HepG2 (cell line): Measurements from ENCODE around the gene SLC1A2. TPM values are rescaled to one million over a fixed set of nuclear protein-coding genes. Genes with fewer than 3 reads are reported as not detected.

ENCODE experiments used
- ATAC-seq: fragments of 200-7000 bp; cut with Tn5 transposase; 3 replicates; pipeline ENCODE4 v1.9.1; 2020; ENCODE audit warnings: mild to moderate bottlenecking, moderate library complexity
- BruUV-seq: library from RNA; stranded (reverse); fragments of 400-500 nt; replicated peaks from 2 replicates; lab custom pipeline; 2021; lab: Mats Ljungman, UMichigan
- CTCF ChIA-PET: fragments of 300-600 bp; formaldehyde crosslinking; extraction: SDS; loops from one replicate; lab custom pipeline; 2021; ENCODE audit warnings: low total read pairs, inconsistent platforms, low intra/inter-chr PET ratio; lab: Yijun Ruan, JAX
- POLR2A ChIA-PET: fragments of 350-600 bp; sonication (Branson Sonifier 250); formaldehyde crosslinking; loops from one replicate; lab custom pipeline; 2020; ENCODE audit warnings: antibody characterized with exemption, inconsistent platforms; lab: Yijun Ruan, JAX
- DNase-seq: peaks from one replicate; pipeline ENCODE4 v3.0.0-alpha.2; 2015; ENCODE audit warnings: low spot score
- FAIRE-seq: peaks from 3 replicates; lab custom pipeline; 2011; peaks lifted over from hg19 to GRCh38; lab: Jason Lieb, UNC
- H2AFZ ChIP-seq: one replicate; pipeline ENCODE4 v1.6.1; 2011; ENCODE audit warnings: low read length, inconsistent platforms
- H3K27ac ChIP-seq: fragments of 300-600 bp; 3 replicates; pipeline ENCODE4 v1.8.0; 2011; ENCODE audit warnings: mixed run types, mild to moderate bottlenecking, mixed read lengths, low read length, inconsistent platforms; ENCODE audit not compliant: insufficient read depth; ENCODE audit errors: extremely low read length
- H3K27me3 ChIP-seq, 2 experiments: fragments of 200-600 bp in 1 of 2; 2 replicates in 1 of 2; 3 replicates in 1 of 2; pipeline versions ENCODE4 v1.6.0 to v1.8.0; 2011; ENCODE audit warnings: low read length in 2 of 2, mild to moderate bottlenecking in 2 of 2, moderate library complexity in 2 of 2, inconsistent platforms in 1 of 2; ENCODE audit not compliant: insufficient read depth in 2 of 2, control insufficient read depth in 1 of 2
- H3K36me3 ChIP-seq, 2 experiments: fragments of 200-600 bp in 1 of 2; replicated peaks in 1 of 2; 2 replicates in 1 of 2; 3 replicates in 1 of 2; pipeline versions ENCODE4 v1.5.1 to v1.8.0; 2011; ENCODE audit warnings: low read length in 2 of 2, inconsistent platforms in 1 of 2; ENCODE audit not compliant: insufficient read depth in 2 of 2, control insufficient read depth in 1 of 2
- H3K4me1 ChIP-seq: 2 replicates; pipeline ENCODE4 v1.5.1; 2012; ENCODE audit warnings: low read length, inconsistent platforms; ENCODE audit not compliant: insufficient read depth
- H3K4me2 ChIP-seq: 2 replicates; pipeline ENCODE4 v1.6.0; 2011; ENCODE audit warnings: low read depth, low read length, inconsistent platforms
- H3K4me3 ChIP-seq, 3 experiments: fragments of 200-600 bp in 1 of 3; sonication (generic), shearing (Covaris generic) in 1 of 3; replicated peaks in 1 of 3; 2 replicates each; pipeline ENCODE4 v1.5.1; 2011 to 2016; ENCODE audit warnings: low read length in 3 of 3, inconsistent platforms in 2 of 3, low read depth in 2 of 3, mild to moderate bottlenecking in 2 of 3, control low read depth in 1 of 3, mixed read lengths in 1 of 3; ENCODE audit not compliant: insufficient read depth in 1 of 3
- H3K79me2 ChIP-seq: one replicate; pipeline ENCODE4 v1.6.1; 2011; ENCODE audit warnings: low read length, inconsistent platforms; ENCODE audit not compliant: insufficient read depth
- H3K9ac ChIP-seq: 2 replicates; pipeline ENCODE4 v1.6.0; 2011; ENCODE audit warnings: mild to moderate bottlenecking, low read depth, low read length, inconsistent platforms; ENCODE audit not compliant: insufficient read depth
- H3K9me3 ChIP-seq: 2 replicates; pipeline ENCODE4 v1.5.1; 2012; ENCODE audit warnings: mild to moderate bottlenecking, low read length
- H4K20me1 ChIP-seq: 2 replicates; pipeline ENCODE4 v1.6.0; 2011; ENCODE audit warnings: inconsistent platforms, mild to moderate bottlenecking, low read length, moderate library complexity; ENCODE audit not compliant: insufficient read depth
- CENPX ChIP-seq: sonication (generic); formaldehyde crosslinking; IDR thresholded peaks from 2 replicates; pipeline ENCODE4 v1.9.0; 2021; ENCODE audit warnings: mild to moderate bottlenecking, missing genetic modification reagents, moderate library complexity
- POGZ ChIP-seq: sonication (generic); formaldehyde crosslinking; IDR thresholded peaks from 2 replicates; pipeline ENCODE4 v1.4.0; 2020; ENCODE audit warnings: mild to moderate bottlenecking, missing genetic modification reagents
- SATB2 ChIP-seq: sonication (generic); formaldehyde crosslinking; IDR thresholded peaks from 2 replicates; pipeline ENCODE4 v1.5.0; 2020; ENCODE audit warnings: missing genetic modification reagents
- SRSF4 ChIP-seq: fragments of 200-400 bp; formaldehyde crosslinking; IDR thresholded peaks from one replicate; pipeline ENCODE4 v1.6.1; 2018; ENCODE audit warnings: mild to moderate bottlenecking, low read depth, low read length, moderate library complexity; ENCODE audit not compliant: poor library complexity, severe bottlenecking
- TARDBP ChIP-seq: sonication (generic); formaldehyde crosslinking; IDR thresholded peaks from 2 replicates; pipeline ENCODE4 v1.8.0; 2022; ENCODE audit warnings: mild to moderate bottlenecking, missing genetic modification reagents
- ZFP36 ChIP-seq: fragments of 150-350 bp; IDR thresholded peaks from 2 replicates; pipeline ENCODE4 v1.6.1; 2018; ENCODE audit warnings: borderline replicate concordance, low read length, low read depth; ENCODE audit not compliant: partially characterized antibody
- ZNF674 ChIP-seq: sonication (generic); formaldehyde crosslinking; IDR thresholded peaks from 2 replicates; pipeline ENCODE4 v1.5.0; 2020; ENCODE audit warnings: low read depth, mild to moderate bottlenecking, missing genetic modification reagents
- WGBS: methylation state at CpG from one replicate; pipeline ENCODE4 v1.1.6; 2017; ENCODE audit warnings: low lambda C conversion rate; 5-methylcytosine and 5-hydroxymethylcytosine counted together
- in situ Hi-C: cut with HindIII; loops from 2 replicates; pipeline ENCODE4 v1.10.0; 2017; ENCODE audit warnings: low pct_unique_long_range_greater_than_20kb; ENCODE audit not compliant: extremely low pct_ligation_motif_present
- intact Hi-C: fragments of 100-400 bp; cut with micrococcal nuclease; formaldehyde crosslinking; loops from one replicate; pipeline ENCODE4 v1.10.0; 2022; ENCODE audit not compliant: unreplicated experiment
- polyA plus RNA-seq, 8 experiments: library from polyadenylated mRNA; depleted of rRNA in 3 of 8; stranded (reverse) in 7 of 8; unstranded in 1 of 8; fragments of >200 nt; fragmentation: Illumina TruSeq in 4 of 8; extraction: Trizol in 4 of 8; gene quantifications; 2 replicates each; pipeline versions ENCODE4 v1.2.1 to v1.2.3, GENCODE V29; 2011 to 2016; ENCODE audit warnings: low read depth in 4 of 8, missing spikeins in 1 of 8, mixed read lengths in 1 of 8; ENCODE audit not compliant: insufficient read depth in 1 of 8
- total RNA-seq, 5 experiments: library from RNA; depleted of rRNA; stranded (reverse); fragments of >200 nt; fragmentation: Illumina TruSeq; extraction: Trizol; gene quantifications; 2 replicates each; pipeline ENCODE4 v1.2.3, GENCODE V29; 2016; ENCODE audit warnings: low read depth in 1 of 5
- TF ChIP-seq, protein P1 (sequence below): sonication (generic); formaldehyde crosslinking; IDR thresholded peaks from 2 replicates; pipeline ENCODE4 v1.4.0; 2020; ENCODE audit warnings: mild to moderate bottlenecking, missing genetic modification reagents
- TF ChIP-seq, protein P2 (sequence below): IDR thresholded peaks from 2 replicates; pipeline ENCODE4 v1.6.1; 2016; ENCODE audit warnings: missing biosample characterization, missing genetic modification reagents, low read depth
- TF ChIP-seq, protein P3 (sequence below): sonication (generic); formaldehyde crosslinking; IDR thresholded peaks from 2 replicates; pipeline ENCODE4 v1.5.0; 2020; ENCODE audit warnings: mild to moderate bottlenecking, missing genetic modification reagents
- TF ChIP-seq, protein P4 (sequence below): sonication (generic); formaldehyde crosslinking; IDR thresholded peaks from 2 replicates; pipeline ENCODE4 v1.4.0; 2020; ENCODE audit warnings: mild to moderate bottlenecking, missing genetic modification reagents, borderline replicate concordance
- TF ChIP-seq, protein P5 (sequence below): sonication (generic); formaldehyde crosslinking; IDR thresholded peaks from 2 replicates; pipeline ENCODE4 v1.4.0; 2020; ENCODE audit warnings: mild to moderate bottlenecking, missing genetic modification reagents

The SLC1A2 gene
- total and polyA plus RNA-seq, 2 of the 13 experiments (the other 11 are each of a cell fraction or from before 2014, with no cell fraction given): 23.2 to 43.2 TPM

DNA sequence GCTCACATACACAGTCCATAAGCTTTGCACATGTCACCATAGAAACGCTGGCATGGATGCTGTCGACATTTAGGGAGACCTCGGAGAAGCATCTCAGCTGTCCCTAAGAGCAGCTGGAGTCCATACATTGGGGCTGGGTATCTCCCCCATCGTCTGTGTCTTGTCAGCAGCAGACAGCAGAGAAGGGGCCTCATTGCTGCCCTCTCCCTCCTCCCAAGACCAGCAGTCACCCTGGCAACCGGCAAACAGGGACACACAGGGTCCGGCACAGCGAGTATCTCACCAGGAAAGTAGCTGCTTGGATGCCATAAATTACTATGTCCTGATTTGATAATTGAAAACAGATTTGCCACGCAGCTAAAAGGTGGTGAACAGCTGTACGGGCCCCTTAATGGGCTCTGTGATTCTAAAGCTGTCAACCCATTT lies 196.0 kb downstream of the SLC1A2 start:
- POLR2A ChIA-PET: no interaction called here
- TF ChIP-seq, protein P1, sequence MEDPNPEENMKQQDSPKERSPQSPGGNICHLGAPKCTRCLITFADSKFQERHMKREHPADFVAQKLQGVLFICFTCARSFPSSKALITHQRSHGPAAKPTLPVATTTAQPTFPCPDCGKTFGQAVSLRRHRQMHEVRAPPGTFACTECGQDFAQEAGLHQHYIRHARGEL (CRISPR knock-in tag): no peak
- TF ChIP-seq, protein P2, sequence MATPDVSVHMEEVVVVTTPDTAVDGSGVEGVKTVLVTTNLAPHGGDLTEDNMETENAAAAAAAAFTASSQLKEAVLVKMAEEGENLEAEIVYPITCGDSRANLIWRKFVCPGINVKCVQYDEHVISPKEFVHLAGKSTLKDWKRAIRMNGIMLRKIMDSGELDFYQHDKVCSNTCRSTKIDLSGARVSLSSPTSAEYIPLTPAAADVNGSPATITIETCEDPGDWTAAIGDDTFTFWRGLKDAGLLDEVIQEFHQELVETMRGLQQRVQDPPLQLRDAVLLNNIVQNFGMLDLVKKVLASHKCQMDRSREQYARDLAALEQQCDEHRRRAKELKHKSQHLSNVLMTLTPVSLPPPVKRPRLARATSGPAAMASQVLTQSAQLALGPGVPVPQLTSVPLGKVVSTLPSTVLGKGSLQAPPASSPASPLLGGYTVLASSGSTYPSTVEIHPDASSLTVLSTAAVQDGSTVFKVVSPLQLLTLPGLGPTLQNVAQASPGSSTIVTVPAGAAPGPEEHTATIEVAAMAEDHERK (CRISPR knock-in tag): no peak
- TF ChIP-seq ZFP36 (no peak), TARDBP (CRISPR knock-in tag) (no peak), SRSF4 (no peak), ZNF674 (CRISPR knock-in tag) (no peak), POGZ (CRISPR knock-in tag) (no peak), SATB2 (CRISPR knock-in tag) (no peak), CENPX (CRISPR knock-in tag) (no peak)
- TF ChIP-seq, protein P3, sequence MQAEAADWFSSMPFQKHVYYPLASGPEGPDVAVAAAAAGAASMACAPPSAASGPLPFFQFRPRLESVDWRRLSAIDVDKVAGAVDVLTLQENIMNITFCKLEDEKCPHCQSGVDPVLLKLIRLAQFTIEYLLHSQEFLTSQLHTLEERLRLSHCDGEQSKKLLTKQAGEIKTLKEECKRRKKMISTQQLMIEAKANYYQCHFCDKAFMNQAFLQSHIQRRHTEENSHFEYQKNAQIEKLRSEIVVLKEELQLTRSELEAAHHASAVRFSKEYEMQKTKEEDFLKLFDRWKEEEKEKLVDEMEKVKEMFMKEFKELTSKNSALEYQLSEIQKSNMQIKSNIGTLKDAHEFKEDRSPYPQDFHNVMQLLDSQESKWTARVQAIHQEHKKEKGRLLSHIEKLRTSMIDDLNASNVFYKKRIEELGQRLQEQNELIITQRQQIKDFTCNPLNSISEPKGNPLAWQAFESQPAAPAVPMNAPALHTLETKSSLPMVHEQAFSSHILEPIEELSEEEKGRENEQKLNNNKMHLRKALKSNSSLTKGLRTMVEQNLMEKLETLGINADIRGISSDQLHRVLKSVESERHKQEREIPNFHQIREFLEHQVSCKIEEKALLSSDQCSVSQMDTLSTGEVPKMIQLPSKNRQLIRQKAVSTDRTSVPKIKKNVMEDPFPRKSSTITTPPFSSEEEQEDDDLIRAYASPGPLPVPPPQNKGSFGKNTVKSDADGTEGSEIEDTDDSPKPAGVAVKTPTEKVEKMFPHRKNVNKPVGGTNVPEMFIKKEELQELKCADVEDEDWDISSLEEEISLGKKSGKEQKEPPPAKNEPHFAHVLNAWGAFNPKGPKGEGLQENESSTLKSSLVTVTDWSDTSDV (CRISPR knock-in tag): no peak
- TF ChIP-seq, protein P4, sequence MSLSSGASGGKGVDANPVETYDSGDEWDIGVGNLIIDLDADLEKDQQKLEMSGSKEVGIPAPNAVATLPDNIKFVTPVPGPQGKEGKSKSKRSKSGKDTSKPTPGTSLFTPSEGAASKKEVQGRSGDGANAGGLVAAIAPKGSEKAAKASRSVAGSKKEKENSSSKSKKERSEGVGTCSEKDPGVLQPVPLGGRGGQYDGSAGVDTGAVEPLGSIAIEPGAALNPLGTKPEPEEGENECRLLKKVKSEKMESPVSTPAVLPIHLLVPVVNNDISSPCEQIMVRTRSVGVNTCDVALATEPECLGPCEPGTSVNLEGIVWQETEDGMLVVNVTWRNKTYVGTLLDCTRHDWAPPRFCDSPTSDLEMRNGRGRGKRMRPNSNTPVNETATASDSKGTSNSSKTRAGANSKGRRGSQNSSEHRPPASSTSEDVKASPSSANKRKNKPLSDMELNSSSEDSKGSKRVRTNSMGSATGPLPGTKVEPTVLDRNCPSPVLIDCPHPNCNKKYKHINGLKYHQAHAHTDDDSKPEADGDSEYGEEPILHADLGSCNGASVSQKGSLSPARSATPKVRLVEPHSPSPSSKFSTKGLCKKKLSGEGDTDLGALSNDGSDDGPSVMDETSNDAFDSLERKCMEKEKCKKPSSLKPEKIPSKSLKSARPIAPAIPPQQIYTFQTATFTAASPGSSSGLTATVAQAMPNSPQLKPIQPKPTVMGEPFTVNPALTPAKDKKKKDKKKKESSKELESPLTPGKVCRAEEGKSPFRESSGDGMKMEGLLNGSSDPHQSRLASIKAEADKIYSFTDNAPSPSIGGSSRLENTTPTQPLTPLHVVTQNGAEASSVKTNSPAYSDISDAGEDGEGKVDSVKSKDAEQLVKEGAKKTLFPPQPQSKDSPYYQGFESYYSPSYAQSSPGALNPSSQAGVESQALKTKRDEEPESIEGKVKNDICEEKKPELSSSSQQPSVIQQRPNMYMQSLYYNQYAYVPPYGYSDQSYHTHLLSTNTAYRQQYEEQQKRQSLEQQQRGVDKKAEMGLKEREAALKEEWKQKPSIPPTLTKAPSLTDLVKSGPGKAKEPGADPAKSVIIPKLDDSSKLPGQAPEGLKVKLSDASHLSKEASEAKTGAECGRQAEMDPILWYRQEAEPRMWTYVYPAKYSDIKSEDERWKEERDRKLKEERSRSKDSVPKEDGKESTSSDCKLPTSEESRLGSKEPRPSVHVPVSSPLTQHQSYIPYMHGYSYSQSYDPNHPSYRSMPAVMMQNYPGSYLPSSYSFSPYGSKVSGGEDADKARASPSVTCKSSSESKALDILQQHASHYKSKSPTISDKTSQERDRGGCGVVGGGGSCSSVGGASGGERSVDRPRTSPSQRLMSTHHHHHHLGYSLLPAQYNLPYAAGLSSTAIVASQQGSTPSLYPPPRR: no peak
- TF ChIP-seq, protein P5, sequence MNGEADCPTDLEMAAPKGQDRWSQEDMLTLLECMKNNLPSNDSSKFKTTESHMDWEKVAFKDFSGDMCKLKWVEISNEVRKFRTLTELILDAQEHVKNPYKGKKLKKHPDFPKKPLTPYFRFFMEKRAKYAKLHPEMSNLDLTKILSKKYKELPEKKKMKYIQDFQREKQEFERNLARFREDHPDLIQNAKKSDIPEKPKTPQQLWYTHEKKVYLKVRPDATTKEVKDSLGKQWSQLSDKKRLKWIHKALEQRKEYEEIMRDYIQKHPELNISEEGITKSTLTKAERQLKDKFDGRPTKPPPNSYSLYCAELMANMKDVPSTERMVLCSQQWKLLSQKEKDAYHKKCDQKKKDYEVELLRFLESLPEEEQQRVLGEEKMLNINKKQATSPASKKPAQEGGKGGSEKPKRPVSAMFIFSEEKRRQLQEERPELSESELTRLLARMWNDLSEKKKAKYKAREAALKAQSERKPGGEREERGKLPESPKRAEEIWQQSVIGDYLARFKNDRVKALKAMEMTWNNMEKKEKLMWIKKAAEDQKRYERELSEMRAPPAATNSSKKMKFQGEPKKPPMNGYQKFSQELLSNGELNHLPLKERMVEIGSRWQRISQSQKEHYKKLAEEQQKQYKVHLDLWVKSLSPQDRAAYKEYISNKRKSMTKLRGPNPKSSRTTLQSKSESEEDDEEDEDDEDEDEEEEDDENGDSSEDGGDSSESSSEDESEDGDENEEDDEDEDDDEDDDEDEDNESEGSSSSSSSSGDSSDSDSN (CRISPR knock-in tag): no peak

More for the DNA sequence above, 196.0 kb downstream of the SLC1A2 start:
- H2AFZ ChIP-seq: no peak overlapping the region
- H3K9me3 ChIP-seq: no peaks in the 10 kb centered on the region
- no peak overlapping the region for H3K9ac ChIP-seq
- intact Hi-C loops (no loop called here), in situ Hi-C loops (no loop called here)
- no peak for ATAC-seq
- no peaks in the 10 kb centered on the region for H3K36me3 ChIP-seq
- FAIRE-seq: no peak
- H3K27me3 ChIP-seq: peaks cover 0 to 8% of the 10 kb centered on the region in 2 experiments; a peak in 2 of 5 replicates
- H3K4me3 ChIP-seq: no peak overlapping the region
- 46% methylated on average over 8 of the region's 9 CpGs for WGBS
- H3K79me2 ChIP-seq: no peaks in the 10 kb centered on the region
- H3K4me2 ChIP-seq: no peak overlapping the region
- BruUV-seq: no TSS peak
- no peaks in the 10 kb centered on the region for H4K20me1 ChIP-seq
- no peak for DNase-seq
- CTCF ChIA-PET: no interaction called here
- H3K27ac ChIP-seq: no peak overlapping the region
- 0 out of 2 replicates have a peak, but pooled peaks cover 6% of the 10 kb centered on the region for H3K4me1 ChIP-seq
